Measurements from ENCODE around the gene SMYD3.

The SMYD3 gene

DNA sequence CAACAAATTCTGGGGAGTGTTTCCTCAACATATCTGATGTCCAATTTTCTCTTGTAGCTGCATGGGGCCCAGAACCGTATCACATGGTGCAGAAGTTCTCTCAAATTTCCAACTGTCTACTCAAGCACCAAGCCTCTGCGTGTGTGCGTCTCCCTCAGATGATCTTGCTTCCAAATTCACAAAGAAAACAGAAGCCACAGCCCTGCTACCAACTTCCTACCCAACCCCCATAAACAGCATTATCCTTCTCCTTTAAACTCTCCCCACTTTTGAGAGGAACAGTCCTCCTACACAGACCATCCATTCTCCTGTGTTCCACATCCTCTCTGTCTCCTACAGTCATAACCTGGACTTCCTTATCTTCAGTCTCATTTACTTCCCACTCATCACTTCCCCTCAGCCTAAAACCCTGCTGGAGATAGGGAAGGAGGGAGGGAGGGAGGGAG, 354.1 kb downstream of the SMYD3 start:
- DNase-seq (ENCODE audit: low read depth in 1 of 2, low spot score in 1 of 2): no peak

DNA sequence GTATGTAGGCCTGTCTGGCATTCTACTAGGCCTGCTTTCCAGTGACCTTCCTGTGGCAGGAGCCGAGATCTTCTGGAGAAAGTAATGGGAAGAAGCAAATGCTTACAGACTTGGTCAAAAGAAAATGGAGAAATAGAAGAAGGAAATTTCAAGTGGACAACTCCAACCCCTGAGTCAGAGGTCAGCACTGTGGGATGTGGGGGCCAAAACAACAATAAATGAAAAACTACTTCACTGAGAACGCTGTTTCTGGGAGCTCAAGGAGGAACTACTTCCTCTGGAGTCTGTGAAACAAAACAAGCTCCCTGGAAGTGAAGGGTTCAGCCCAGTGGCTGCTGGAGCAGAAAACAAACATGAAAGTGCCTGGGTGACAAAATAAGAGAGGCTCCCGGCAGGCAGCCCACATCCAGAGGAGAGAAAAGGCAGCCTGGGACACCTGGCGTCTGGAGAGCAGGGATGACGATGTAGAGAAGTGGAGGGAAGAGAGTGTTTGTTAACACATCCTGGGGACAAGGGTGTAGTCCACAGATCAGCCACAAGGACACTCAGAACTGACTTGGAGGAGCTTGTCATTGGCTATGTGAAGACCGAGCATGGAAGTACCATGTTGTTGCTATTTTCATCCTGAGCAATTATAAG, 355.2 kb downstream of the SMYD3 start:
- no peak for DNase-seq (ENCODE audit: low read depth in 1 of 2, low spot score in 1 of 2)

DNA sequence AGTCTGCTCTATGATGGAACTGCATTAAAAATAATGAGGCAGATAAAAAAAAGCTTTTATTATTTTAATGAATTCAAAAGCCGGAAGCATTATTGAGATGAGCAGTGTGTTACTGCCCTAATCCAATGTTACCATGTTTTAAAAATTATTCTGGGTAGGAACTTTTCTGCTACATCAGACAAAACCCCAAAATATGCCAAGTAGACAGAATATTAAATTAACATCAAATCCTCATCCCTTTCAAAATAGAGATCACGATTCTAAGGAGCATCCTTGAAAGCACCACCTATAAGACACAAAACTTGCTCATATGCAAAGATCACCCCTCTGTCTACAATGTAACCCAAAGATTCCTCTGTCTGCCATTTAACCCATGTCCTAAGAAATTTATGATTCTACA, 357.5 kb downstream of the SMYD3 start:
- no peak for DNase-seq (ENCODE audit: low read depth in 1 of 2, low spot score in 1 of 2)

DNA sequence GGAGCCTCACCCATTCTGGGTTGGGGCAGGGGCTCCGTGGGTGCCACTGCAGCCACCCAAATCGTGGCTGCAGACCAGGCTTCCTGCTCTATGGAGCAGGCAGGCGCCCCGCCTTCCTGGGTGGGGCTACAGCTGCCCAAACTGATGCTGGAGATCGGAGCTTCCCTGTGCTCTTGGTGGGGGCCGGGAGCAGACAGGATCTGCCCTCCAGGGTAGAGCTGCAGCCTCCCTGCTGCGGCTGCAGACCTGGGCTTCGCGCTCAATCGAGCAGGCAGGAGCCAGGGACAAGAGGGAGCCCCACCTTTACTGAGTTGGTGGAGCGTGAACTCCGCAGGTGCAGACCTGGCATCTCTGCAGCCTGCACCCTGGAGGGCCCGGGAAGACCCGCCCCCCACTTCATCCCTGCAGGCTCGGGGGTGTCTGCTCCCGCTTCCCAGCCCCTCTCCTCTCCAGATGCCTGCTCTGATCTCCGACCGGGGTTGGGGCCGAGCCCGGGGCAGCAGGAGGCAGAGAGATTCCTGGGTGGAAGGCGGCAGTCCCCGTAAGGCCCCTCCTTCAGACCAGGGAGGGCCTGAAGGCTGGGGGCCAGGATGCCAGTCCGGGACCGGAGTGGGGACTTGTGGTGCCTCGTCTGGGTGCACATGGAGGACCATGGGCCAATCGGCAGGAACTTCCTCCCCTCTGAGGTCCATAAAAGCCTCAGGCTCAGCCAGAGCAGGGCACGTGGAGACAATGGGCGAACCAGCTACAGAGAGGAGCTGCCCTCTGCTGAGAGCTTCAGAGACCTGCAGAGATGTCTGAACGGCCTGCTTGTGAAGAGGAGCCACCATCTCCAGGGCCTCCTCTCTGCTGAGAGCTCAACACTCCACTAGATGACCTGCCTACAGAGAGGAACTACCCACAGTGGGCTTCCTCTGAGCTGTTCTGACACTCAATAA, 359.3 kb downstream of the SMYD3 start:
- DNase-seq (ENCODE audit: low read depth in 1 of 2, low spot score in 1 of 2): no peak

DNA sequence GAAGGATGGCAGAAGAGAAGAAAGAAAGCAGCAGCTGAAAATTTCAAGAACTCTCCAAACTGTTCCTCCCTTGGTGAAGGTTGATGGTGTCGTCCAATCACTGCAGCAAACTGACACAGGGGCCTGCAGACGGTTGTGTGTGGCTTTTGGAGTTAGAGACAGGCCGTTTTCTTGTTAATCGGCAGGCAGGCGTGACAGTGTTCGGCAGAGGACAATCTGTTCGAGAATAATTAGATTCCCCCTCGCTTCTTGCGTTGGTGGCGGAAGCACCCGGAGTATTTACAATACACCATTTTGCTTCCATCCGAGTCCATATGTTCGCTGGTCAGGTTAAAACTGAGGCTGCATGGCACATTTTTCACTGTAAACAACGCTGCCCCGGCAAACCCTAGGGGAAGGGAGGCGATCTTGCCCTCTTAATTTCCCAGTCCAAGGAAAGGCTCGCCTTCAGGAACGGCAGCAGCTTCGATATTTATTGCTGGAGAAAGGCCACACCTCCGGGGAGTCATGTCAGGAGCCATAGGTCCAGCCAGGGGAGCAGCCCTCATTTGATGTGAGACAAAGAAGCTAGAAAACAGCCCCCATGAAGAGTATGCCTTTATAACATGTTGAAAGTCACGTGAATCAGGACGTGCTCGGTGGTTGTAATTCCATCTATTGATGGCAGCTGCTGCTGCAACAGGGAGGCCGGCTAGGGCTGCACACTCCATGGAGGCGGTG, 360.1 kb downstream of the SMYD3 start:
- no peak for DNase-seq (ENCODE audit: low read depth in 1 of 2, low spot score in 1 of 2)

DNA sequence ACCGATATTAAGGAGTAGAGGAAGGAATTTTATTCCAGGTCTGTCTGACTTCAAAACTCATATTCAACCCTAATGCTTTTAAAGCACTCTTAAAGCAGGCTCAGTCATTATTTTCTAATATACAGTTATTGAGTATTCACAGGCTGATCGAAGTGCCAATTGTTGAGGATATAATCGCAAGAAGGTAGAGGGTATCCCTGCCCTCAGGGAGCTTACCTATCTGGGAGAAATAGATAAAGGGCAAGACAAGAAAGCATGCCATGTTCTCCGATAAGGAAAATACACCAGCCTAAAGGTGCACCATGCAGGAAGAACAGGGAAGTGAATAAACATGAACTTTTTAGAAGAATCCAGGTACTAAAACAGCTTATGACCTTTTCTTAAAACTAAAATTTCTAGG, 361.2 kb downstream of the SMYD3 start:
- DNase-seq (ENCODE audit: low read depth in 1 of 2, low spot score in 1 of 2): no peak

DNA sequence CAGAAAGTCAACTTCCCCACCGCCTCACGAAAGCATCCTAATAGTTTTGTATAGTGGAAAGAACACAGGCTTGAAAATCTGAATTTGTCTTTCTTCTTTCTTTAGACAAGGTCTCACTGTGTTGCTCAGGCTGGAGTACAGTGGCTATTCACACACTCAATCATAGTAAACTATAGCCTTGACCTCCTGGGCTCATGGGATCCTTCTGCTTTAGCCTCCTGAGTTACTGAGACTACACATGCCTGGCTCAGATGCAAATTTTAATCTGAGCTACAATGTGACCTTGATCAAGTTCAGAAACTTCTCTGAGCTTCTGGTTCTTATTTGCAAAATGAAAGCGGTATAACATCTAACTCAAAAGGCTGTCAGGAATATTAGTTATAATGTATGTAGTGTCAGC, 362.1 kb downstream of the SMYD3 start:
- DNase-seq (ENCODE audit: low read depth in 1 of 2, low spot score in 1 of 2): no peak

DNA sequence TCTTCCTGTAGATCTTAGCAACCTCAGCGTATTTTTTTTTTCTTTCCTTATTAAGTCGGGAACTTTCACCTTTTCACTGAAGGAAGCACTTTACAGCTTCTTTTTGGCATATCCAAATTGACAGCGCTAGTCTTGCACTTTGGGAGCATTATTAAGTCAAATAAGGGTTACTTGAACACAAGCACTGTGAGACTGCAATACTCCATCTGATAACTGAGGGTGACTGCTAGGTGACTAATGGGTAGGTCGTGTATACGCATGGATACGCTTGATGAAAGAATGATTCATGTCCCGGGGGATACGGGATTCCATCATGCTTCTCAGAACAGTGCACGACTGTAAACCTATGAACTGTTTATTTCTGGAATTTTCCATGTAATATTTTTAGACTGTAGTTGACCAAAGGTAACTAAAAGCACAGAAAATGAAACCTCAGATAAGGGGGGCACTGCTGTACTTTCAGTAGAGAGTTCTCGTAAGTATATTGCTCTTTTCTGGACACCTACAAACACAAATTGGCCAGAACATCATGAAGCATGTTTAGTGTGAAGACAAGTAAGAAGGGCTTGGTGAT, 364.7 kb downstream of the SMYD3 start:
- DNase-seq (ENCODE audit: low read depth in 1 of 2, low spot score in 1 of 2): no peak

DNA sequence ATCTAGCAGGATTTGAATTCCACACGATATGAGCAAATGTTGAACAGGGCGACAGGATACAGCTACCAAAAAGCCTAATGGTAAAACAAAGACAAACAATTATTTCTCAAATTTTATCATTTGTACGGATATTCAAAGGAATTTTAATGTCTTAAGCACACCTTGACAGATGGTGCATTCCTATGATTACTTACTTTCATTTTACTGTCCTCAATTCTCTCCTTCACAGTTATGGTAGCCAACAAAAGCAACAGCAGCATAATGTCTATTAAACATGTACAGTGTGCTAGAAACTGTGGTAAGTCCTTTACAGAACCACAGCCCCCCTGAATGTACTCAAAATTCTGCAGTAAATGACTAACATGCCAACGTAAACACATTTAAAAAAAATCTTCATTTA, 365.8 kb downstream of the SMYD3 start:
- no peak for DNase-seq (ENCODE audit: low read depth in 1 of 2, low spot score in 1 of 2)

DNA sequence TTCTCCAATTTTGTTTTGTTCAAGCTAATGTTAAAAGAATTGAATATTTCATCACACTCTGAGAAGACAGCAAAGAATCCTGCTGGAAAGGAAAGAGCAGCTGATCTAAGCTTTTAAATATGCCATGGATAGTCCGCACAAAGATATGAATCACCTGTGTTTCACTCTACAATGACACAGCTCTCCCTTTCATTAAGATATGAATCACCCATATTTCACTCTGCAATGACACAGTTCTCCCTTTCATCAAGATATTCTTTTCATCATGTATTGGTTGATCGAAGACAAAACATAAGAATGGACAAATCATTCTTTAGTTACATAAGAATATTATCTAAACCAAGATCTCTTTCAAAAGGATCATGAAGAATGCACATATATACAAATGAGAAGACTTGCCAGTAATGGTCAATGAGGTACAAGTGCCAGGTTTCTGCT, 367.3 kb downstream of the SMYD3 start:
- DNase-seq (ENCODE audit: low read depth in 1 of 2, low spot score in 1 of 2): no peak

DNA sequence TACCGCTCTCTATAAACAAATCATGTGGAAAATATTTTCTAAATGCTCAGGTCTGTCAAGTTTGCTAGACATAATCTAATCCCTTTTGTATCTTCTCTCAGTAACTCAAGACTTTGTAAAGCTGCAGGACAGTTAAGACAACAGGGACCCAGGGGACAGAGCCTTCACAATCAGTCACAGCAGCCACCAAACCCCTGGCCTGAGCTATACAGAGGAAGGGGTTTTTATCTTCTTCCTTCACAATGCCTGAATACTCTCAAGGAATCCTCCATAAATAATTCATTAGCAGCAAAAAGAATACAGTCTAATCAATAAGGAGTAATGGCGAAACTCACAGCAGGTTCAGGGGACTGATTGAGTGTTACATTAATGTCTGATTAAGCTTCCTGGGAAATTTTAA, 368.3 kb downstream of the SMYD3 start:
- no peak for DNase-seq (ENCODE audit: low read depth in 1 of 2, low spot score in 1 of 2)

DNA sequence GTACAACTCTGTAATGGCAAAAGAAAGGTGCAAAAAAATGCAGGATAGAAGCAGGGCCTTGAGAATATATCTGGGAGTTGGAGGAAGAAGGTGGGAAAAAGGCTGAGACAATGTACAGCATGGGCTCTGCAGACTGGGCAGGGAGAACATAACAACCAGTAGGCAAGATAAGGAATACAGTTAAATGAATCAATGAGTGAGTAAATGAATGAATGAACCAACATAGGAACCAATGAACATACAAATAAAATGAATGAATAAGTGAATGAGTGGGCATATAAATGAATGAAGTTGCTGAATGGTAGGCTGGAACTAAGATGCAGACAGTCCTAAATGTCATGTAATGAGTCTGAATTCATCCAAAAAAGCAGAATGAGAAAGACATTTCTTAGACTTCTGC, 370.6 kb downstream of the SMYD3 start:
- no peak for DNase-seq (ENCODE audit: low read depth in 1 of 2, low spot score in 1 of 2)

DNA sequence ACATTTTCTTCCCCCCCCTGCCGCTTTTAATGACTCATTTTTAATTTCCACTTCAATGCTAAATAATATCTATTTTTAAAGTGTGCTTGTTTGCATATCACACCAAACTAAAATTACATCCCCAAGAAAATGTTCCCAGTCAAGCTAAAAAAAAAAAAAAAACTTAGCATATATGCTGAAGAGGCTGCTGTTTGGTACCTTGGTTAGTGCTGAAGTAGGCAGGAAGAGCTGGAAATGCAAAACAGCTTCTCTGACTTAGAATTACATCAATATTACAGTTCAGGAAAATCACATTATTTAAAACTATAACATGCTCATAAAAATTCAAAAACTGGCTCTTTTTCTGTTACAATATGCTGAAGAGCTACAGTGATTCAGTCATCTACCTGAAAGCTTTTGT, 372.3 kb downstream of the SMYD3 start:
- no peak for DNase-seq (ENCODE audit: low read depth in 1 of 2, low spot score in 1 of 2)

DNA sequence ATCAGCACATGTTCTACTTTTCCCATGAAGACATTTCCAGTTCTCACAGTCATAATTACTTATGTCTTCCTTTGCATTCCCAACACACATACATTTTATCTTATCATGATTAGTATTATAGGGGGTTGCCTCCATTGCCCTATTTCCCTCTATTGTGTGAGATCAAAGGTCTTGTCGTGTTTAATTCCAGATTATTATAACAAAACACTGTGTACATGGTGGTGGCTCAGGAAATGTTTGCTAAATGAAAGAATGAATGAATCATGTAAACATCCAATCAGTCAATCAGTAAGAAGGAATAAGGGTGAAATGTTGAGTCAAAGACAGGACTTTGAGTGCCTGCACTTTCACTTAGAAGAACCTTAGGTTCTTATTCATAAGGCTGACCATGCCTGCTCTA, 376.0 kb downstream of the SMYD3 start:
- no peak for DNase-seq (ENCODE audit: low read depth in 1 of 2, low spot score in 1 of 2)

DNA sequence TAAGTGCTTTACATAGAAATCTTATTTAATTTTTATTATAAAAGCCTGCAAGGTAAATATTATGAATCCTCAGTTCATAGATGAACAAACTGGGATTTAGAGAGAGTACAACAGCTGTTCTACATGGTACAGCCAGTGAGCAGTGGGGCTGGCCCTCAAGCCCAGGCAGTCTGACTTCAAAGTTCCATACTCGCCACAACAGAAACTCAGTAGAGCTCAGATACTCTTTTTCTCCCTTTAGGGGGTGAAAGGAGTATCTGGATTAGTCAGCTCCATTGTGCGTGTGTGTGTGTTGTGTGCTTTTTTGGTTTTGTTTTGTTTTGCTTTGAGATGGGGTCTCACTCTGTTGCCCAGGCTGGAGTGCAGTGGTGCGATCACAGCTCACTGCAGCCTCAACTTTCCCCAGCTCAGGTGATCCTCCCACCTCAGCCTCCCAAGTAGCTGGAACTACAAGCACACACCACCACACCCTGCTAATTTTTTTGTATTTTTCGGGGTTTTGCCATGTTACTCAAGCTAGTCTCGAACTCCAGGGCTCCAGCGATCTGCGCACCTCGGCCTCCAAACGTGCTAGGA, 378.5 kb downstream of the SMYD3 start:
- no peak for DNase-seq (ENCODE audit: low read depth in 1 of 2, low spot score in 1 of 2)

DNA sequence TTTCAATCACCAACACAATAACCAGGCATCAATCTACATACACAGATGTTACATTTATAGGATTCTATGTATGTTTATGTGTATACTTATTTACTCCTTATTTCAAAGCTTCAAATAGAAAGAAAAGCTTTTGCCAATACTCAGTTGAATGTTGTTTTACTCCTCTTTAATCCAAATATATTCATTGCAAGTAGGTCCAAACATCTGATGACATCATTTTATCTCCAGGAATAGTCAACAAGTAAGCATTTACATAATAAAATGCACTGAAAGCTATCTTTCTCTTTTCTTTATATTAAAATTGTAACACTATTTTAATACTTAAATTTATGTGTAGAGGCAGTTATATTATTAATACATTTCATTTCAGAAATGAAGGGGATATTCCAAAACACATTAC, 380.5 kb downstream of the SMYD3 start:
- DNase-seq (ENCODE audit: low read depth in 1 of 2, low spot score in 1 of 2): no peak

DNA sequence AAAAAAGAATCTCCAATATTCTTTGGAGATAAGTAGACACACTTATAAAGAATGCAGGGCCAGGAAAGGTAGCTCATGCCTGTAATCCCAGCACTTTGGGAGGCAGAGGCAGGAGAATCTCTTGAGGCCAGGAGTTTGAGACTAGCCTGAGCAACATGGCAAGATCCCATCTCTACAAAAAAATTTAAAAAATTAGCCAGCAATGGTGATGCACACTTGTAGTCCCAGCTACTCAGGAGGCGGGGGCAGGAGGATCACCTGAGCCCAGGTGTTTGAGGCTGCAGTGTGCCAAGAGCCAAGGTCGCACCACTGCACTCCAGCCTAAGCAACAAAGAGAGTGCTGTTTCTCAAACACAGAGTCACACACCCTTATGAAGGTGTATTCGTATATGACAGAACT, 385.0 kb downstream of the SMYD3 start:
- DNase-seq (ENCODE audit: low read depth in 1 of 2, low spot score in 1 of 2): no peak

DNA sequence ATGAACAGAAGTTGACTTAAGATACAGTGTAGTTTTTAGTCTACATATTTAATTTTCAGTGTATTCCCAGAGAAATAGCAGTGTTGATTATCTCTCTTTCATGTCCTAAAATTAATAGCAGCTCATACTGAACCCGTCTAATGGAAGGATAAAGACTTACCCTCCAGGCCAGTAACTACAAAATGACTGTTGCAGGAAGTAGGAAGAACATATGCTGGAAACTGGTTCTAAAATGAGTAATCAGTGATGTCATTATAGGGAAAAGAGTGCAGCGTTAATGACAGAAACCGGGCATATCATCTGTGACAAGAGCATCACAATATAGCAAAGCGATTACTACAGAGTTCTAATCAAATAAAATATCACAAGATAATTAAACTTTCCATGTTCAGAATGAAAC, 385.5 kb downstream of the SMYD3 start:
- no peak for DNase-seq (ENCODE audit: low read depth in 1 of 2, low spot score in 1 of 2)

DNA sequence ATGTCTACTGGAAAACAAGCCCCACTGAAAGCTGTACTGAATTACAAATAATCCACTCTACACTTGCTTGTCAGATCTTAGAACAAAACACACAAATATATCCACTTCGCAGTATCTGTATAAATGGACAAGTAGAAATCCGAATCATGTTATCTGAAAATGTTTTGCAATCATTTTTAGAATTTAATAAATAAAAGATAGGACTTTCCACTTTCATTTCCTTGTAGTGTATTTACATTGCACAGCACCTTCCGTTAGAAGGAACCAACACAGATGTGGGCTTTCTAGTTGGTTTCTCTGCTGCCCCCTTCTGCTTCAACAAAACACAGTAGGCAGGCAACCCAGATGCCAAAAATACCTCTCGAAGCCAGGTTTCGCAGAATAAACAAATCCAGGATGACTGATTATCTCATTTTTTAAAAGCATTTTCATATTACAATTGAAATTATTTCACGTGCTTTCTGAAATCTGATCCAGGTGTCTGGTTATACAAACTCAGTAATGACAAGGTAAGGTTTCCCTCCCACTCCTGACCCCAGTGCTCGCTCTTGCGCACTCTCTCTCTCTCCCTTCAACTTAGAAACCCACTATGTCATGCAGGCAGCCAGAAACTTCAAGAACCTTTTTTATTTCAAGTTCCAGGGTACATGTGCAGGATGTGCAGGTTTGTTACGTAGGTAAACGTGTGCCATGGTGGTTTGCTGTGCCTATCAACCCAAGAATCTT, 389.9 kb downstream of the SMYD3 start:
- DNase-seq (ENCODE audit: low read depth in 1 of 2, low spot score in 1 of 2): no peak

DNA sequence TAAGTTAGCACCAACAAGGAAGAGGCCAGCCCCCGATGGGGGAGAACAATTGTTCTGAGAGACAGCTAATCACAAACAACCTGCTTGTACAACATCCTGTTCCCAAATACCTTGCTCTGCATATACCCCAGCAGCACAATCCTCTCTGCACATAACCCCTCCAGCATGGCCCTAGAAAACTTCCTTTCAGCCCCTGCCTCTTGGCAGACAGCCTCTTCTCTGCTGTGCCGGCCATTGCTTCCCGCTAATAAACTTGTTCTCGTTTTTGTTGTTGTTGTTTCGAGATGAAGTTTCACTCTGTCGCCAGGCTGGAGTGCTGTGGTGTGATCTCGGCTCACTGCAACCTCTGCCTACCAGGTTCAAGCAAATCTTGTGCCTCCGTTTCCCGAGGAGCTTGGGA, 392.7 kb downstream of the SMYD3 start:
- DNase-seq (ENCODE audit: low read depth in 1 of 2, low spot score in 1 of 2): no peak

All from stimulated activated CD4-positive, alpha-beta T cell treated with anti-CD3 and anti-CD28 coated beads, Interleukin-15, amount 100 ng/mL, for 1 hour (primary cell).